MM.1S (cell line): Measurements from ENCODE around the gene UBE2E2.

ENCODE experiments used
- CTCF ChIP-seq: fragments of 300-600 bp; sonication (generic); IDR thresholded peaks from 2 replicates; pipeline ENCODE4 v1.5.1; 2016; ENCODE audit warnings: antibody characterized with exemption, low read length, mixed read lengths
- EZH2 ChIP-seq: fragments of 300-600 bp; sonication (generic); optimal IDR thresholded peaks from 2 replicates; pipeline ENCODE3; 2017; ENCODE audit warnings: low read depth, mild to moderate bottlenecking, antibody characterized with exemption, low read length, mixed read lengths
- EZH2phosphoT487 ChIP-seq: fragments of 300-600 bp; sonication (generic); IDR thresholded peaks from 2 replicates; pipeline ENCODE4 v1.6.1; 2018; ENCODE audit warnings: antibody characterized with exemption, low read length

GRCh38 chr3:23344886-23345285 lies 141.8 kb downstream of the UBE2E2 start:
- TF ChIP-seq CTCF (no peak), EZH2 (no peak), EZH2phosphoT487 (no peak)
